H54 (cell line): ENCODE measurements around the gene WIPI1.

Source experiments
- DNase-seq: peaks from one replicate; pipeline ENCODE4 v3.0.0; 2011; ENCODE audit warnings: low spot score, mixed read lengths; ENCODE audit not compliant: insufficient read length
- FAIRE-seq: peaks from 3 replicates; lab custom pipeline; 2011; peaks lifted over from hg19 to GRCh38; lab: Jason Lieb, UNC
- POLR2A ChIP-seq: IDR thresholded peaks from 2 replicates; pipeline ENCODE4 v1.6.1; 2011; ENCODE audit warnings: low read depth, mild to moderate bottlenecking, low read length

WIPI1 gene

DNA sequence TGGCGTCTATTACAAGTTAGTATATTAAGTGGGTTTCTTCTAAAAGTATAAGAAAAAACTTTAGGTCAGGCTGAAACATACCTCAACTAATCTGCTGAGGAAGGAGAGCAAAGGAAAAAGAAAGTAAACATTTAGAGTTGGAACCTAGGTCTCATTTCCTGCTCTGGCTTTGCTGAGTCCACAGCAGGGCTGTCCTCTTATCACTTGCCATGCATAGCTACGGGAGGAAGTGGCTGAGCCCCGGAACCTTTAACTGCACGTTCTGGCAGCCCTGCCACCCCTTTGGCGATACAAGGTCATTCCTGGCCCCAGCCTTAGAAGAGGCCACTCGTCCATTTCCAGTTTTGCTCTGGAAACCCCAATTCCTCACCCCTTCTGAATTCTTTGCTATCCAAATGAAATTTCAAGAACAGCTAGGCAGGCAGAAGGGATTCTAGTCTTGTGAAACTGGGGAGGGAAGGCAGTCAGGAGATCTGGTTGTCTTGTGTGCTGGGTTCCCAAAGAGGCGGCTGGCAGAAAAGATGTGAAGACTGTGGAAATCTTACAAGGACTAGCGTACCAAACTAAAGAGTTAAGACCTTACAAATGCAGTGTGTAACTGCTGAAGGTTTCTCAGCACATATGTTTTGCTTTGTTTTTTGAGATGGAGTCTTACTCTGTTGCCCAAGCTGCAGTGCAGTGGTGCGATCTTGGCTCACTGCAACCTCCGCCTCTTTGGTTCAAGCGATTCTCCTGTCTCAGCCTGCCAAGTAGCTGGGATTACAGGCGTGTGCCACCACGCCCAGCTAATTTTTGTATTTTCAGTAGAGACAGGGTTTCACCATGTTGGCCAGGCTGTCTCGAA lies 19.1 kb downstream of the WIPI1 start:
- DNase-seq (no peak), FAIRE-seq (no peak)
- no peak for TF ChIP-seq POLR2A

DNA sequence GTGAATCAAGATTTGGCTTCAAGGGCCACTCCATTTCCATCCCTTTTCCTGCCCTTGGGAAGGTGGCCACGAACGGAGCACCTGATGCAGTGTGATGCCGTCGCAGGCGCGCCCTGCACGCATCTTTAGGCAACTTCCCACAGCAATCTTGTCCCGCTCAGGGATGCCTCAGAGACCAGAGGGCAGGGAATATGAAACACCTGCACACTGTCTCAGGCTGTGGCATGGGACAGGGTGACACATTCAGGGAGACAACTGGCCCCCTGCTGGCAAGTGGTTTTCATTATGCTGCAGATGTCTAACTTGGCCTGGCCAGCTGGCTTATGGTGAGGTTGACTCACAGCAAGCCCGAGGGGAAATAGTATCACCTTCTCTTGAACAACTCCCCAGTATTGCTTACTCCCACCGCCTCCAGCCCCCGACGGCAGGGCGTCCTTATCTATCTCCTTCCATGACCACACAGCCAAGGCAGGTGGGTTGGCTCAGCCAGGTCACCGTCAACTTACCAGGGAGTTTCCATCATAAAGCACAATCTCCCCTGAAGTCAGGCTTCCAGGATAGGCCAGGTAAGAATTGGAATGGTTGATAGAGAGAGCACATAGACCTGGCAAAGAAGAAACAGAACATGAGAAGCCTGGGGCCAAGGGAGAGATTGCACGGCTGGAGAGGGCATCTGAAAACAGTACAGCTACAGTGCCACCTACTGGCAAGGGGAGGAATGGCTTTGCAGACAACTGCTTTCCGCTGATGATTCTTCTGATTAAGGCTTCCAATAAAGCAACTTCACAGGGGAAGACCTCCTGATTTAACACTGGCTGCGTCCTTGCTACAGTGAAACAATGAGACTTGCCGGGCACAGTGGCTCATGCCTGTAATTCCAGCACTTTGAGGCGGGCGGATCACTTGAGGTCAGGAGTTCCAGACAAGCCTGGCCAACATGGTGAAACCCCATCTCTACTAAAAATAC lies 21.1 kb downstream of the WIPI1 start:
- peak; percentile 78 for FAIRE-seq

DNA sequence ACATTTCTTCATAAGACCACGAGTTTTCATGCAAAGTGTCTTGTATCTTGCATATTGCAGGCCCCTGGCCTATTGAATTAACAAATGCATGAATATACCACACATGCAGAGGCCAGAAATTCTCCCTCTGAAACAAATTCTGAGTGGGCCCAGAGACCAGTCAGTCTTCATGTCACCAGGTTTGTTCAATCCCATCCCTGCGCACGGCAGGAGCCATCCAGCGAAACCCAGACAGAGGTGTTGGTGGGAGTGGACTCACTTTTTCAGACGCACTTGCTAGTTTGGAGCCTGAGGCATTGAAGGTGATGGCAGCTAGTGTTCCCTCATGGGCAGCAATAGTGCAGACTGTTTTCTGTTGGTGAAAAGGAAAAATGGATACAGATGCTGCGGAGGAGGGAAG lies 21.9 kb downstream of the WIPI1 start:
- FAIRE-seq (no peak), DNase-seq (no peak)
- TF ChIP-seq POLR2A = no peak

More for the DNA sequence above, 21.1 kb downstream of the WIPI1 start:
- no peak for TF ChIP-seq POLR2A
- peak; percentile 76 for DNase-seq

DNA sequence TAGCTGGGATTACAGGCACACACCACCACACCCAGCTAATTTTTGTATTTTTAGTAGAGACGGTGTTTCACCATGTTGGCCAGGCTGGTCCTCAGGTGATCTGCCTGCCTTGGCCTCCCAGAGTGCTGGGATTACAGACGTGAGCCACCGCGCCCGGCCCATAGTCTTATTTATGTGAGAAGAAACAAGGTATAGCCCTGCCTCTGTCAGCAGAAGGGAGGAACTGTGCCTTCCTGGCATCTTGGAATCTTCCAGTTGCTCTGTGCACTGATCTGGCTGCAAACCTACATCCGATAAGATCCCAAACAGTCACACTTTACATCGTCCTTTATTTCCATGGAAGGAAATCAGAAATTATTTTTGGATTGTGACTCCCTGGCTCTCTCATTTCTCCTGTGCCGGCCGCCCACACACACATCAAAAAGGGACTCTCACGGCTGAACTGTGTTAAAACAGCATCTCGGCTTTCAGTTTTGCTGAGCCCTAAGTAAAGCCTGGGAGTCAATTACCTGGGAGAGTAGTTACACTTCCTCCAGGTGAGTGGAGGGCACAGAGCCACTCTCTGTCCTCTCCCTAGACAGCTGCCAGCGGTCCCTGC lies 23.3 kb downstream of the WIPI1 start:
- DNase-seq = no peak
- no peak for TF ChIP-seq POLR2A
- FAIRE-seq = no peak

DNA sequence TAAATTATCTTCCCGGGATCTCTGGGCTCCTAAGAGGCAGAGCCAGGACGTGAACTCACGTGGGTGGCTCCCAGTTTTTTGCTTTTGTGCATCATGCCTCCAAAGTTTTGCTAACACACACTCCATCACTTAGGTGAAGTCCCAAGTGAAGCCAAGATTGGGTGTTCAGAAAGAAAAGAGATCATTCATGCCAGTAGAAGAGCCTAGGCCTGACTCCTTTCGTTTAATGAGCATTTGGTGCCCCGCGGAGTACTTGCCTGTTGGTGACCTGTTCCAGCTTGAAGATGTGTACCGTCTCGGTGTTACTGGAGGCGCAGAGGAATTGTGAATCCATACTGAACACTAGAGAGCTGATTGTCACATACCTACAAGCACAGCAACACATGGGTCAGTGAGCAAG lies 24.1 kb downstream of the WIPI1 start:
- DNase-seq (no peak), FAIRE-seq (no peak)
- no peak for TF ChIP-seq POLR2A

DNA sequence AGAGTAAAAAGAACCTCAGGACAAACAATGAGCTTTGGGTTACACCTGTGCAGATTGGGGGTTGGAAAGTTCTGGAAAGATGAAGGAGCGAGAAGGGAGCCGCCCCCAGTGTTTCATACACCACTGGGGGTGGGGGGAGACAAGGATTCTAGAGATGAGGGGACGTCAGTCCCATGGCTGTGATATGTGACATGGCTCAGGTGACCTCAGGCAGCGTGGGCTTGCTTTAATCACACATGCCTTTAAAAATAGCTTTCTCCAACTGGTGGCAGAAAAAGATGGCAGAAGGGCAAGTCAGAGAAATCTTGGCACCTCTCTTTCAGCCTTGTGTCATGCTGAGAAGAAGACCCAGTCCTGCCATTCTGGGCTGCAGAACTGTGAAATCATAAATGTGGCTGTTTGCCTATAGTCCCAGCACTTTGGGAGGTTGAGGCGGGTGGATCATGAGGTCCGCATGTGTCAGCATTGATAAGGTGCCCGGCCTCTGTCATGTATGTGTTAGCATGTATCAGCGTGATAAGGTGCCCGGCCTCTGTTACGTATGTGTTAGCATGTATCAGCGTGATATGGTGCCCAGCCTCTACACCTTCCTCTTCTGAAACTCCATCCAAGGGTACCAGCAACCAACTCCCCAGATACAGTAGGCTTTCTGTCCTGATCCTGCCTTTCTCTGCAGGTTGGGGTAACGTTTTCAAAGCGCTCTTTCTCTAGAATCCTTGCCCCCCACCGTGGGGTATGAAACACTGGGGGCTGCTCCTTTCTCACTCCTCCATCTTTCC lies 25.0 kb downstream of the WIPI1 start:
- no peak for TF ChIP-seq POLR2A
- FAIRE-seq = no peak

DNA sequence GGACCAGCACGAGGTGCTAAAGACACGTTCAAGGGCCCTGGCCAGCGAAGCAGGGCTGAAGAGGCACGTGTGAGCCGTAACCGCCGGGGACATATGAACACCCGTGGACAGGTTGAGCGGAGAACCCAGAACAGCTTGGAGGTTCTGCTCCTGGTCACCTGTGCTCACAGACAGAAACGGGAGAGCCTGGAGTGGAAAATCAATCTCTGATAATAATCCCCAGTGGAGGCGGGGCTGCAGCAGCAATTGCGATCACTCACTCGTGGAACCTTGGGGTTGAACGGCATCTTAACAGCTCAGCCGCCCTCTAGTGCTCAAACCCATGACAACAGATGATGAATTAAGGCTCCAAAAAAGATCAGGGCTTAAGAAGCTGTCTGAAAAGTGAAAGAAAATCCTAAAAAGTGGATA lies 25.6 kb downstream of the WIPI1 start:
- DNase-seq = peak; percentile 23
- no peak for FAIRE-seq
- TF ChIP-seq POLR2A = no peak

More for the DNA sequence above, 25.0 kb downstream of the WIPI1 start:
- no peak for DNase-seq

DNA sequence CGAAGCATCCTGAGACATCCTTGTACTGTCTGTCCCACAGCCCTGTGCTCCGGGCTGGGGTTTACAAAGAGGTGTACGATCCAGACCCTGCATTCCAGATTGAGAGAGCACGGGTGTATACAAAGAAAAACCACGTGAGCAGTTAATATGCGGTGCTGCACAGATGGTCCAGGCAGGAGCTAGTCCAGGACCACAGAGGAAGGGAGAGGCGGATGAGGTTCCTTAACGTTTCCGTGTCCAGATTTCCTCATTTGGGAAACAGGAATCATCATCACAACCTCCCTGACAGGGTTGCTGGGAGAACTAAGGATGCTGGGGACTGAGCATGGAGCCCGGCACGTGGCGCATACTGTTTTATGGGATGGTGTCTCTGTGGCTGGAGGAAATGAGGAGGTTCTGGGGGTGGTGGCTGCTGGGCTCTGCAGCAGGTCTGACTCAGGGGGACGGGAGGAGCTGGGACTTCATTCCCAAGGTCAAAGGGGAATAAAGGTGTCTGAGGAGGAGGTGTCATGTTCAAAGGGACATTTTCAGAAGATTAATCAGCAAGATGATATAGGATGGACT lies 26.2 kb downstream of the WIPI1 start:
- TF ChIP-seq POLR2A = no peak
- no peak for DNase-seq
- FAIRE-seq = no peak

DNA sequence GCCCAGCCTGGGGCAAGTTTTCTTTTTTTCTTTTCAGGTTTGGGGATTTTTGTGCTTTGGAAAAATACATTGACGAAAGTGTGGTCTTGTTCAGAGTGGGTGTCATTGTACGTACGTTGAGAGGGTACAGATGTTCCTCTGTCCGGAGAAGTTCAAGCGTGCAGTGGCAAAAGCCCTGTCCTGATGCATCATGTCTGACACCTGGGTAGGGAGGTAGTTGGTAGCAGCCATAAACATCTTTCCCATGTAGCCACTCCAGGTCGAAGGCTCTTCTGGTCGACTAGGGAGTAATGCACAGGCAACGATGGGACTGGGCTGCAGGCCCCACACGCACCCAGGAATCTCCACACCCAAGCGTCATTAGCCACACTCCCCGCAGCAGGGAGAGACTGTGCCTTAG lies 27.4 kb downstream of the WIPI1 start:
- FAIRE-seq (no peak), DNase-seq (no peak)
- no peak for TF ChIP-seq POLR2A

DNA sequence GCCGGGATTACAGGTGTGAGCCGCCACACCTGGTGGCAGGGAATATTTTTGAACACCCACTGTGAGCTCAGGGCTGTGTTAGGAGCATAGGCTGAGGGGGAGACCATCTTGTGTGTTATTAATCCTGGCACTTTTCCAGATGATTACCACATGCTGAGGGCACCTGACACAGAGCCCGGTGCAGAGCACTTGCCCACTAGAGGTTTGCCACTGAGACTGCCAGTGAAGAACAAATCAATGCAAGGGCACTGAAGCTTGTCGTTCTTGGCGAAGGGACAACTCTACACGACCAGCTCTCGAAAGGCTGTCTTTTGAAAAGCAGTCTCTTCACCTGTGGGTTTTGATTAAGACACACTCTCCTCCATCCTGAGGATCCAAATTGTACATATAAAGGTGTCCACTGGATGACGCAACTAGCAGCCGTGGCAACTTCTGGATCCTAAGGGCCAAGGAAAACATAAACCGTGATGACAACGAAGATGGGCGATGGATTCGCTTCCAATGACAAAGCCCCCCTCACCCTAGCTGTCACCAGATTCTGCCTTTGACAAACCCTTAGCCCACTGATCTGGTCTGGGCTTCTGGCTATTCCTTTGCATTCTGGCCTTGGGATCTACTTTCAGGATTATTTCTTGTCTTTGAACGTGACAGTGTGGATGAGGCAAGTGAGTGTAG lies 28.7 kb downstream of the WIPI1 start:
- FAIRE-seq (no peak), DNase-seq (no peak)
- no peak for TF ChIP-seq POLR2A

DNA sequence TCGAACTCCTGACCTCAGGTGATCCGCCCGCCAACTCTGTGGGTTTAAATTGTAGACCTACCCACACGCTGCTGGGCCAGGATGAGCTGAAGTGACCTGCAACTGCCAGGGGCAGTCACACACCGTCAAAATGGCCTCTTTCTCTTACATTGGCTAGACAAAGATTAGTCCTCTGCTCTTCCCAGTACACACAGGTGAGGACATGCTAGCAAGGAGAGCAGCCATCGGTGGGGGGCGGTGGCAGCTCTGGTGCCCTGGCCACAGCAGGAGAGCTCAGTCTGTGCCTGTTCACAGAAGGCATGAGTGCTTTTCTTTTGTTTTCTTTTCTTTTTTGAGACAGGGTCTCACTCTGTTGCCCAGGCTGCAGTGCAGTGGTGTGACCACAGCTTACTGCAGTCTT lies 29.7 kb downstream of the WIPI1 start:
- no peak for TF ChIP-seq POLR2A
- FAIRE-seq (no peak), DNase-seq (no peak)

DNA sequence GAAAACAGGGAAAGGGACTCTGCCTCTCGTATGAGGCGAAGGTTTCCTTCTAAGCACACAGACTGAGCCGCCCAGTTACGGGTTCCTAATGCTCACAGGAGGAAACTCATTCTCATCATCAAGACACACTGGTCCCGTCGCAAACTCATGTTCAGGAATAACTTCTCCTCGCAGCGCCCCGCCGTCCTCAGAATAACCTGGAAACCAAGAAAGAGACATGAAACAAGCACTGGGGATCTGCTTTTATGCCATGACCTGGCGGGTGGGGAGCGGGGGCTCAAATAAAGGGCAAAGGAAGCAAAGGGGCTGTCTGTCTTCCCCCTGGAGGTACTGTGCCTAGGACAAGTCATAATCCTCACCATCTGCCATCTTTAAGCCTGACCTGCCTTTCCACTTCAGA lies 31.3 kb downstream of the WIPI1 start:
- no peak for TF ChIP-seq POLR2A
- no peak for FAIRE-seq
- DNase-seq = no peak
